Coronary artery (tissue), 2 donors: ENCODE measurements around the gene OR2AG2.

Experiments used
- DNase-seq: peaks from one replicate; pipeline ENCODE4 v3.0.0-alpha.2; 2017; ENCODE audit warnings: low spot score
- H3K27ac ChIP-seq, 2 donors: fragments of 200-600 bp; sonication (generic); one replicate each; pipeline ENCODE4 v1.5.1; 2016 to 2019
- H3K4me3 ChIP-seq: fragments of 200-600 bp; sonication (generic); 2 replicates; pipeline ENCODE4 v1.5.1; 2016; ENCODE audit warnings: mild to moderate bottlenecking, moderate library complexity
- CTCF ChIP-seq: fragments of 200-600 bp; sonication (generic); IDR thresholded peaks from one replicate; pipeline ENCODE4 v1.5.1; 2019; ENCODE audit warnings: antibody characterized with exemption

OR2AG2 gene

DNA sequence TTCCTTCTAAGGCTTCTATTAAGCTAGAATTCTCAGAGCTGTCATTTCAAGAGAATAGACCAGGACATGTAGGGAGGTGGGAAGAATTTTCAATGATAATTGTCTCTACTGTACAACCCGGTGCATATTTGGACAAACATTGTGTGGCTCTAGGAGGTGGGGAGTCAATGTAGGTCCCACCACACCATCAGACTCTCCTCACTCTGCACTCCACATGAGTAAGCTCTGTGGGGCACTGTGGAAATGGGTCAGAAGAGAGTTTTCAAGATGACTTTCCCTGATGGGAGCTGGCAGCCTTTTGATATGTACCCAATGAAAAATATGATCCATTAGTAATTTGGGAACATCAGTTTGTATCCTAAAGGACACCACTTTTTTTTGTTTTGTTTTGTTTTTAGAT is 33.2 kb downstream of the OR2AG2 start:
- H3K27ac ChIP-seq: no peak overlapping the region
- DNase-seq: no peak
- no peak for TF ChIP-seq CTCF
- no peak overlapping the region for H3K4me3 ChIP-seq

- no peak overlapping the region for H3K4me3 ChIP-seq
- H3K27ac ChIP-seq: no peak overlapping the region
- DNase-seq: no peak
- TF ChIP-seq CTCF: peak; percentile 18
Observed at GRCh38 chr11:6737872-6738466, 33.8 kb downstream of the OR2AG2 start.

- Histone ChIP-seq H3K27ac (no peak overlapping the region), H3K4me3 (no peak overlapping the region)
- TF ChIP-seq CTCF: no peak
- no peak for DNase-seq
Observed at GRCh38 chr11:6736495-6737121, 35.2 kb downstream of the OR2AG2 start.

- TF ChIP-seq CTCF: no peak
- Histone ChIP-seq H3K27ac (no peak overlapping the region), H3K4me3 (no peak overlapping the region)
- DNase-seq: no peak
Observed at GRCh38 chr11:6735306-6735705, 36.5 kb downstream of the OR2AG2 start.

DNA sequence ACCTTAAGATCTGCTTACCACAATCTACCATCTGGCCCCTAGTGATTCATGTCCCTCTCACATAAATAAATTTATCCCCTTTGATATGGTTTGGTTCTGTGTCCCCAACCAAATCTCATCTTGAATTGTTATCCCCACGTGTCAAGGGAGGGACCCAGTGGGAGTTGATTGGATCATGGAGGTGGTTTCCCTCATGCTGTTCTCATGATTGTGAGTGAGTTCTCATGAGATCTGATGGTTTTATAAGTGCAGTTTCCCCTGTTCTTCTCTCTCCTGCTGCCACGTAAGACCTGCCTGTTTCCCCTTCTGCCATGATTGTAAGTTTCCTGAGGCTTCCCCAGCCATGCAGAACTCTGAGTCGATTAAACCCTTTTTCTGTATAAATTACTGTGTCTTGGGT is 37.2 kb downstream of the OR2AG2 start:
- no peak overlapping the region for H3K4me3 ChIP-seq
- no peak for TF ChIP-seq CTCF
- no peak for DNase-seq
- H3K27ac ChIP-seq: no peak overlapping the region

DNA sequence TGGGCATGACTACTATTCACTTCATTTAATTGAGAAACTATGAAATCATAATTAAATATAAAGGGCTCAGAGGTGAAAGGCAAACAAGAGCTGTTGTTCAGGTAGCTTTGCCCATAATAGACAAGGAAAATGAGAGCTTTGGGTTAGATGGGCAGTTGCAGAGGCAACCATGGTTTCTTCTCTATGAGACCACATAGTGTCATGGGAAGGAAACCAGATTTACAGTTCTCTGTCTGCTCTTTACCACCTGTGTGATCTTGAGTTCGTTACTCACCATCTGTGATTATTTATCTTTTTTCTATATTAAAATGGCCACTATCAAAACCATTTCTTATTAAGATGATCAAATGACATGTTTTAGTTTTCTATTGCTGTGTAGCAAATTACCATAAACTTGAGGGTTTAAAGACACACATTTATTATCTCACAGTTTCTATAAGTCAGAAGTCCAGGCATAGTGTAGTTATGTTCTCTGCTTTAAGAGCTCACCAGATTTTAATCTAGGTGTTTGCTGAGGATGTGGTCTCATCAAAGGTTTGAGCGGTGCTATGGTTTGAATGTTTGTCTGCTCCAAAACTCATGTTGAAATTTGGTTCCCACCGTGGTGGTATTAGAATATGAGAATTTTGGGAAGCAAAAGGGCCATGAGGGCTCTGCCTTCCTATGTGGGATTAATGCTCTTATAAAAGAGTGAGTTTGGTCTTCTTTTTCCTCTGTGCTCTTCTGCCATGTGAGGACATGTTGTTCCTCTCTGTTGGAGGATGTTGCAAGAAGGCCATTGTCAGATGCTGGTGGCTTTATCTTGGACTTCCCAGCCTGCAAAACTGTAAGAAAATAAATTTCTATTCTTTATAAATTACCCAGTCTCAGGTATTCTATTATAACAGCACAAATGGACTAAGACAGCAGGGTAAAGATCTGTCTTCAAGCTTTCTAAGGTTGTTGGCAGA is 38.2 kb downstream of the OR2AG2 start:
- TF ChIP-seq CTCF: no peak
- DNase-seq: no peak
- H3K4me3 ChIP-seq: no peak overlapping the region

More for the DNA sequence above, 38.2 kb downstream of the OR2AG2 start:
- no peak overlapping the region for H3K27ac ChIP-seq
